Measurements from ENCODE around the gene FGF14. TPM values are rescaled to one million over a fixed set of nuclear protein-coding genes. Genes with fewer than 3 reads are reported as not detected.

The FGF14 gene
- total and polyA plus RNA-seq, 3 donors from 2014 or later = 0.56 to 4.5 (median 1.7) TPM

DNA sequence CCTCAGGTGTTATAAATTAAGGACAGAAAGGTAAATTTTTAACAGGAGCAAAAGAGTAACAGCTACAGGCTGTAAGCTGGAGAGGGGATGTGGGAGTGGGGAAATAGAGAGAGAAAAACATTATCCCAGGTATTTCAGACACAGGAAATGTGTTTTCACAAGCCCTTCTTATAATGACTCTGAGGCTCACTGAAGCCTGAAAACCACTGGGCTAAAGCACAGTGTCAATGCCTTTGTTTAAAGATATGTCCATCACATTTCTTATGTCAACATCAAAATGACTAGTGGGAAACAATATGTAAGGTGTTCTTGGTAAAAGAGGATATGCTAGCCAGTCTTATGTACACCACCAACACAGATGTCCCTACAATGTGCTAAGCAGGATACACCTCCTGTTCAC, 365.9 kb downstream of the FGF14 start:
- Histone ChIP-seq H3K4me3 (no peak overlapping the region), H3K27ac (no peak overlapping the region), H3K36me3 (ENCODE audit: low read depth, missing control alignments) (no peaks in the 10 kb centered on the region), H3K9me3 (no peaks in the 10 kb centered on the region), H3K4me1 (no peaks in the 10 kb centered on the region), H3K27me3 (no peaks in the 10 kb centered on the region)
- no peak for DNase-seq
- TF ChIP-seq POLR2A (IDR thresholded peaks at IDR 0.05) = no peak
- TF ChIP-seq, protein P1, sequence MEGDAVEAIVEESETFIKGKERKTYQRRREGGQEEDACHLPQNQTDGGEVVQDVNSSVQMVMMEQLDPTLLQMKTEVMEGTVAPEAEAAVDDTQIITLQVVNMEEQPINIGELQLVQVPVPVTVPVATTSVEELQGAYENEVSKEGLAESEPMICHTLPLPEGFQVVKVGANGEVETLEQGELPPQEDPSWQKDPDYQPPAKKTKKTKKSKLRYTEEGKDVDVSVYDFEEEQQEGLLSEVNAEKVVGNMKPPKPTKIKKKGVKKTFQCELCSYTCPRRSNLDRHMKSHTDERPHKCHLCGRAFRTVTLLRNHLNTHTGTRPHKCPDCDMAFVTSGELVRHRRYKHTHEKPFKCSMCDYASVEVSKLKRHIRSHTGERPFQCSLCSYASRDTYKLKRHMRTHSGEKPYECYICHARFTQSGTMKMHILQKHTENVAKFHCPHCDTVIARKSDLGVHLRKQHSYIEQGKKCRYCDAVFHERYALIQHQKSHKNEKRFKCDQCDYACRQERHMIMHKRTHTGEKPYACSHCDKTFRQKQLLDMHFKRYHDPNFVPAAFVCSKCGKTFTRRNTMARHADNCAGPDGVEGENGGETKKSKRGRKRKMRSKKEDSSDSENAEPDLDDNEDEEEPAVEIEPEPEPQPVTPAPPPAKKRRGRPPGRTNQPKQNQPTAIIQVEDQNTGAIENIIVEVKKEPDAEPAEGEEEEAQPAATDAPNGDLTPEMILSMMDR (IDR thresholded peaks at IDR 0.05) = no peak
- intact Hi-C loops (cut with DNase I; ENCODE audit: low total_unique reads) = no loop called here

DNA sequence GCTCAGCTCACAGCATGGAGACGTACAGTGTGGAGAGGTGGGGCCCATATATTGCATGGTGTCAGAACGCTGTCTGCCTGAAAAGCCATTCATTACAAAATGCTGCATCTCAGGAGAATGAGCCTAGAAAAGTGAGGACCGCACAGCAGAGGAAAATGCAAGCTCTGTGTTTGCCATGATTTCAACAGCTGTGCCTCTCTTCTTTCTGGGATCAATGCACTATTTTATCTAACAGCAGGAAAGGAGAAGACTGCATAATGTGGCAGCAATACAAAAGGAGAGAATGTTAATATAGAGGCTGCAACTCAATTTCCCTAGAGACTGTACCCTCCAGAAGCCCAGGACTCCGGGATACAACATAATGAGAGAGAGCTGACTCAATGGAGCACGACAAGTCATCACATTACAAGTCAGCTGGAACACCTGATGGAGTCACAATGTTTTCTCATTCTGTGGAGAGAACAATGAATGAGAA, 368.0 kb downstream of the FGF14 start:
- H3K27ac ChIP-seq = no peak overlapping the region
- H3K4me1 ChIP-seq = no peaks in the 10 kb centered on the region

DNA sequence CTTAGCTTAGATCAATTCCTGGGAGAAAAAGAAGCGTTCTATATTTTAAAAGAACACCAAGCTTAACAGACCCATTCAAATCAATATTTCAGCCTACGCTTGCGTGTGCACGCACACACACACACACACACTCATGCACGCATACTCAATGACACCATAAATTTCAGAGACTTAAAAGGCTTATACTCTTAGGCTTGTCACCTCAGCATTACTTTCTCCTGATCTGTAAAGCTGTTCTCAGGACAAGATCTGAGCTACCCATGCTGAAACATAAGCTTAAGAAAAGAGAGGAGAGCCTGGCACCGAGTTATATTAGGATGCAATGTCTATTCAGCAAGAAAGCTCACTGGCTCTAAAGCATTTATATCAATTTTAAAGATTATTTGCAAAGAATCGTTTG, 368.5 kb downstream of the FGF14 start:
- intact Hi-C loops (cut with DNase I; ENCODE audit: low total_unique reads) = no loop called here
- Histone ChIP-seq H3K4me1 (no peaks in the 10 kb centered on the region), H3K36me3 (ENCODE audit: low read depth, missing control alignments) (no peaks in the 10 kb centered on the region), H3K27me3 (no peaks in the 10 kb centered on the region), H3K27ac (no peak overlapping the region), H3K9me3 (no peaks in the 10 kb centered on the region), H3K4me3 (no peak overlapping the region)
- 84 to 87% methylated on average over 7 of the region's 7 CpGs for WGBS, 2 donors
- DNase-seq = no peak
- TF ChIP-seq, protein P1 (IDR thresholded peaks at IDR 0.05) = no peak
- no peak for TF ChIP-seq POLR2A (IDR thresholded peaks at IDR 0.05)

More for the DNA sequence above, 368.0 kb downstream of the FGF14 start:
- no peak for DNase-seq
- intact Hi-C loops (cut with DNase I; ENCODE audit: low total_unique reads) = no loop called here
- H3K27me3 ChIP-seq = no peaks in the 10 kb centered on the region
- no peaks in the 10 kb centered on the region for H3K9me3 ChIP-seq
- no peaks in the 10 kb centered on the region for H3K36me3 ChIP-seq (ENCODE audit: low read depth, missing control alignments)
- no peak overlapping the region for H3K4me3 ChIP-seq
- 75% methylated on average over 5 of the region's 5 CpGs for WGBS, 2 donors
- TF ChIP-seq, protein P1 (IDR thresholded peaks at IDR 0.05) = no peak
- no peak for TF ChIP-seq POLR2A (IDR thresholded peaks at IDR 0.05)

DNA sequence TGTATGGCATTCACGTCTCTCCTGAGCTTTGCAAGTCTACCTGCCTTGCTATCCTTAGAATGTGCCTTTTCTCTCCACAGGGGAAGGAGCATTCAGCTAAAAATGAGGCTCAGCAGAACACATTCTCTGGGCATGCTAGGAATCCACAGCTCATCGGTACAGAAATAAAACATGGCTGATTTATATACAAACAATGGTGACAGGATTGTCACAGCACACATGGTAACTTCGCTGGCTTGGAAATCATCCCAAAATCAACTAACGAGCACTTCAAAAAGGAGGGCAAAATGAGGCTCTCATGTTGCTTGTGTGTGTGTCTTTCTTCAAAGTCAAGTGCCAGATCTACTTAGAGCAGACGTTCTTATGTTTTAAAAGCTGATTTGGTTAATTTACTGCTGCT, 373.0 kb downstream of the FGF14 start:
- intact Hi-C loops (cut with DNase I; ENCODE audit: low total_unique reads) = no loop called here
- Histone ChIP-seq H3K9me3 (no peaks in the 10 kb centered on the region), H3K27me3 (no peaks in the 10 kb centered on the region), H3K4me1 (no peaks in the 10 kb centered on the region), H3K27ac (no peak overlapping the region), H3K36me3 (ENCODE audit: low read depth, missing control alignments) (no peaks in the 10 kb centered on the region), H3K4me3 (no peak overlapping the region)
- DNase-seq = no peak
- 57 to 61% methylated on average over 5 of the region's 5 CpGs for WGBS, 2 donors
- TF ChIP-seq POLR2A (IDR thresholded peaks at IDR 0.05) = no peak
- TF ChIP-seq, protein P1 (IDR thresholded peaks at IDR 0.05) = no peak

DNA sequence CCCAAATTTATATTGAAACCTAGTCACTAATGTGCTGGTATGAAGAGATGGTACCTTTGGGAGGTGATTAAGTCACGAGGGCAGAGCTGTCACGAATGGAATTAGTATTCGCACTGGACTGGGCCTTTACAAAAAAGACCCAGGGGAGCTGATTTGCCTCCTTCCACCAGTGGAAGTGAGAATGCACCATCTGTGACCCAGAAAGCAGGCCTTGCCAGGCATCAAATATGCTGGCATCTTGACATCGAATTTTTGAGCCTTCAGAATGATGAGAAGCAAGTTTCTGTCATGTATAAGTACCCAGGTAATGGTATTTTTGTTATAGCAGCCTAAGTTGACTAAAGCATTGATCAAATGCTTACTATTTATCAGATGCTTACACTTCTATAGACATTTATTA, 373.6 kb downstream of the FGF14 start:
- intact Hi-C loops (cut with DNase I; ENCODE audit: low total_unique reads) = no loop called here
- WGBS, 2 donors = 65 to 67% methylated on average over 4 of the region's 4 CpGs

More for the DNA sequence above, 373.6 kb downstream of the FGF14 start:
- no peak overlapping the region for H3K4me3 ChIP-seq
- H3K27me3 ChIP-seq = no peaks in the 10 kb centered on the region
- H3K27ac ChIP-seq = no peak overlapping the region
- no peaks in the 10 kb centered on the region for H3K9me3 ChIP-seq
- DNase-seq = no peak
- TF ChIP-seq POLR2A (IDR thresholded peaks at IDR 0.05) = no peak
- TF ChIP-seq, protein P1 (IDR thresholded peaks at IDR 0.05) = no peak
- no peaks in the 10 kb centered on the region for H3K4me1 ChIP-seq
- no peaks in the 10 kb centered on the region for H3K36me3 ChIP-seq (ENCODE audit: low read depth, missing control alignments)
